Activated CD8-positive, alpha-beta memory T cell treated with anti-CD3 and anti-CD28 coated beads, Interleukin-2, amount 50 U/mL, for 1 hour (primary cell): ENCODE results near the gene ADAMTS12.

Source experiments
- DNase-seq: peaks from one replicate; pipeline ENCODE4 v3.0.0-alpha.2; 2020; ENCODE audit errors: extremely low read depth

Gene ADAMTS12

DNA sequence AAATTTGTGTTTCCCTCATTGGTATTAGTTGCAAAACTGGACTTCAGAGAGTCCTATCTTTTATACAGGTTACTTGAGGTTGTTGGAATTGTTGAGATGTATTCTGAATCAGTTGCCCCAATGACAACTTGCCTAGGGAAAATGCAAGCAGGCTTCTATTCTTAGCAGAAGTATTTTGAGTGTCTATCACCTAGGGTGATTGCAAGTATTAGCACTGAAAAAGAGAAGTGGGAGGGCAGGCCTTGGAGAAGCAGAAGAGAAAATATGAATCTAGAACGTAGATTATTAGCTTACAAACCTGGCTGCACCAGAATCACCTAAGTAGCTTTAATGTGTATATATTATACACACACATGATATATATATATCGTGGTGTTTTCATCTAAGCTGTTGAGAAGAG is 43.2 kb downstream of the ADAMTS12 start:
- no peak for DNase-seq

DNA sequence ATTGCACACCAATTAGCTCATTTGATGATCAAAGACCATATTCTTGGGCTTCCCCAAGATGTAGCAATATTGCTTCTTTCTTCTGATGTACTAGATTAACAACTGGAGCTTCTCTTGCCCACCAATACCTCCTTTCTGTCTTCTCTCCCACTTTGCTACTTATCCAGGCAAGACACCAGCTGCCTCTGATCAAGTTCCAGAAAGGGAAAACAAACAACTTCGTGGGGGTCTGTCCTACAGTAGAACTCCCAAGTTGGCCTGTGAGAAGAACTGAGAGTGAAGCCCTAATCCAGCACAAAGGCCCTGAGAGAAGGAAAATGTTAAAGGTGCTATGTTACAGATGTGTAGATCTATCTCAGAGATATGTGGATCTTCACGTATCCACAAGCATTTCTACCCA is 44.9 kb downstream of the ADAMTS12 start:
- no peak for DNase-seq

DNA sequence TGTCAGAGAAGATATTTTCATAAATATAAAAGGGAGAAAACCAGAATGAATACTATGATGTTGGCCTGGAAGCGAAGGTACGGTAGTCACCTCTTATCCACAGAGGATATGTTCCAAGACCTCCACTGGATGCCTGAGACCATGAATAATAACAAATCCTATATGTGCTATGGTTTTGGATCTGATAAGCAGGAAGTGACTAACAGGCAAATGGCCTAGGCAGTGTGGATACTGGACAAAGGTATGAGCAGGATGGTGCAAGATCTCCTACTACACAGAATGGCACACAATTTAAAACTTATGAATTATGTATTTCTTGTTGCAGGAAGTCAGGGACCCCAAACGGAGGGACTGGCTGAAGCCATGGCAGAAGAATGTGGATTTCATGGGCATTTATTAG is 48.2 kb downstream of the ADAMTS12 start:
- DNase-seq: no peak

DNA sequence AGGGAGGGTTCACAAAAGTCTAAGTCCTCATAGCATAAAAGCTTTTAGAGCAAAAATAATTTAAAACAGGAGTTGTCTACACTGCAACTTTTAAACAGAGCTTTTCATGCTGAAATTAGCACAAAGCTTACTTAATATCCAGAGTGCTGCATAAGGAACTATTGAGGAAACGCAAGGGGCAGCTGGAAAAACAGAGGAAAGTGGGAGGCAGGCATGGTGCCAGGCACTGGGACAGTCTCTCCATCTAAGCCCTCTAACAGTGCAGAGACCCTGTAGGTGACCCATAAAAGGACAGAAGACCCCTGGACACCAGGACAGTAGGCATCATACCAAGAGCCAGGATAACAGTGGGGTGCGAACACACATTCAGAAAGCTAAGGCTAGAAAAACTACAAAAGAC is 49.3 kb downstream of the ADAMTS12 start:
- DNase-seq: no peak

DNA sequence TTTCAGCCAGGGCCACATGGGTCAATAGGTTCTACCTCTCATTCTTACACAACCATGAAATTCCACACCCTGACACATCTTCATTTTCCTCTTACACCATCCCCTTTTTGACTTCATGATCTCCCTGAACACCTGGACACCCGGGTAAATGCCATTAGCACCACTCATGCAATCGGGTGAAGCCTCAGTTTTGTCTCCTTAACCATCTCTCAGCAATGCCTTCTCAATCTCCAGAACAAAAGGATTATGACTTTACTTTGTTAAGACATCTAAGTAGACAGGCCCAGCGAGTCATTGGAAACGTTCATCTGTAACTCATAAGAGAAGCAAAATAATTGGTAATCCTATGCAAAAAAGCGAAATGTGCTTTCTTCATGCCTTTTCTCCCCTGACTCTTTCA is 49.9 kb downstream of the ADAMTS12 start:
- no peak for DNase-seq

DNA sequence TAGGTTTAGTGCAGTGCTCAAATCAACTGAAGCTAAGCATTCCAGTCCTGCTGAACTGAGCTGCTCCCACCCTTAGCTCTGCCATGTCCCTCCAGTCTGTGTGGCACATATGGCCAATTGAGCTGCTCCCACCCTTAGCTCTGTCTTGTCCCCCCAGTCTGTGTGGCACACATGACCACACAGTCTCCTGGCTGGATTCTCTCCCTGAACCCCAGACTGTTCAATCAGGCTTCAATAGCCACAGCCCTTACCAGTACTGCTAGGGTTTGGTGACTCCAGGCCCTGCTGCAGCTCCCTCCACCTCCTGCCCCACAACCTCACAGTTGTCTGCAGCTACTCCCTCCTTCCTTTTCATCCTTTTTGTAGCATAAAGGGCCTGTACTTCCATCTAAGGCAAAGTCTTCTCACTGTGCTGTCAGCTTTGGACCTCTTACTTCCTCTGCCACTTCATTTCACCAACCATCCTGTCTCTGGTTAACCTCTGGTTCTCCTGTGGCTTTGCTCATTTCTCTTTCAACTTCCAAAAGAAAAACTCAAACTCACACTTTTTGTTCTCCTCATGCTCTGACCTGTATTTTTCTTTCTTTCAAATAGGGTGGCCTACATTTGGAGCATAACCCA is 50.8 kb downstream of the ADAMTS12 start:
- DNase-seq: no peak

DNA sequence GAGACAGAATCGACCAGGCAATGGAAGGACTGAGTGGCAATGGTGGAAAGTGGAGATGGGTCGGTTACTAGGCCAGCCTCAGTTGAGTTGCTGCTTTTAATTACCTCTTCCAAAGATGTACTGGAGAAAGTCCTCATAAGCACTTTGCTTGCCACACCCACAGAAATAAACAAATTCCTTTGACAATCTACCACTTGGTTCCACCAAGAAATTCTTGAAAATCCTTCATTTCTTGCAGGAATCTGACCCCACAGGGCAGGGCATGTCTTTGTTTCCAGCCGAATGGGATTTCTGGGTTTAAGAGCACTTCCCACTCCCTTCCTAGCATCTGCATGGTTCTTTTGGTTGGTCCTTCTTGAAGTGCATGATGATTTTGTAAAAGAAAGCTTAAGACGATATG is 54.5 kb downstream of the ADAMTS12 start:
- no peak for DNase-seq

DNA sequence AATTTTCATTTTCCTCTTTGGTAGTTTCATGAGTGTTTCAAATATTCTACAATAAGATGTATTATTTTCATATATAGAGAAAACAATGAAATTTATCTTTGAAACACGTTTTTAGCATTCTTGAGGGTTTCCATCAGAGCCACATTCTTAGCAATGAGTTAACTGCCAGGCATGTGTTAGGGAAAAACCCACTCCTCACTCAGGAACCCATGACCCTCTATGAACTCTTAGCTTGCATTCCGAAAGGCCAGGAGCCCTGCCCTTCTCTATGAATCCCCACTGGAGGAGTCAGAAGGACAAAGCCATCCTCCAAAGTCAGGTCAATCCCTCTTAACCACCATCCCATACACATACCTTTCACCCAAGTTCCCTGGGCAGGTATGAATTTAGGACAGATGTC is 57.5 kb downstream of the ADAMTS12 start:
- no peak for DNase-seq

DNA sequence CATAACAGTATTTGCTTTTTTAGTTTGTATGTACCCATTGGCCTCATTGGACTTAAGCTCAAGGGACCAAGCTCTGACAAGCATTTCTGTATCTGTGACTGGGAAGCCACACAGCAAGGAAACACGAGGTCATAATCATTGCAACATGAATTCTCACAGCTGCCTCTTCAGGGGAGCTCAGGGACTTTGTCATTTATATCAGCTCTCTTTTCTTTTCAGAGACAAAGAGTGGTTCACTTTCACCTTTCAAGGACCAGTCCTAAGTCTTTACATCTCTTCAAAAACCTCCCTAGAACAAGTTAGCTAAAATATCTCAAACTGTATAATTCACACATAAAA is 58.6 kb downstream of the ADAMTS12 start:
- DNase-seq: no peak

DNA sequence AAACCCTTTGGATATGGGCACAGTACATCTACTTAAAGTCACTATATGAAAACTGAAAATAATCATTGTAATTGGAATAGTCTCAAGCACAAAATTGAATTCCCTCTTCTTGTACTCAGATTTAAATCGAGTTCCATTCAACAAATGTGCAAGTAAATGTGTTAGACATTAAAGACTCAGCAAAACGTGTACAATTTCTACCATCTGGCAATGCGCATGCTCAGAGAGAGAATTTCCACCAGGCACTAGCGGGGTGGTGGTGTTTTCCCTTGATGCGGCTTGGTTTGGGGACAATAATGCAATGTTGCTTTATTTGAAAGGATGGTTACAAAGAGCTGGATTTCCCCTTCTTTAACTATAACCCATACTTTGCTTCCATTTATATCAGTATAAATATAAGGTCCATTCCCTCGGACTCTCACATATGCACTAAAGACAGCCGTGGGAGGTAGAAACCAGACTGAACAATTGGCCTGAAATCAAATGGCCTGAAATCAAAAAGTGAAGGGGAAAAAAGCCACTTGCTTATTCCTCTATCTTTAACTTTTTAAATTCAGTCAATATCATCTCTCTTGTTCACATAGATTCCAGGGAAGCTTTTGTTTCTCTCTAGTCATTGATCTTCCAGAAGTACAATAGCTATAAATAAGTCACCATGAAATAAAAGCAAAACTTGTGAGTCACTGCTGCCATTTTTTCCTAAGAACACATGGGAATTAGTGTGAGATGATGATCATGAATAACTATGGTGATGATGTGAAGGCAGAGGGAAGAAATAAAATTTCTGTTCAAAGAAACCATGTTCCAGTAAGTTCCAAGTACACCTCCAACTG is 59.2 kb downstream of the ADAMTS12 start:
- no peak for DNase-seq

DNA sequence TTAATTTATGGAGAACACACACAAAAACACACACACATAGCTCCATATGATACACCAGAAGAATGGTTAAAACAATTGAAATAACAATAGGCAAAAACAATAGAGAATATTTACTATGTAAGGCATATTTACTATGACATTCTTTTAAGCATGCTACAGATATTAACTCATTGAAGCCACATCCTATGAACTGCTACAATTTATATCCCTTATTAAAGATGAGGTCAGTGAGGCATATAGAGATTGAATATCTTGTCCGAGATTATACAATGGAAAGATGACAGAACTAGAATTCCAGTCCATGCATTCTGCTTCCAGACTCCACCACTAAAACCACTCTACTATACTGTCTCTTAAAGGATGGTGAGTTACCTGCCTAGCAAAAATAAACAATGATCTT is 60.7 kb downstream of the ADAMTS12 start:
- no peak for DNase-seq

DNA sequence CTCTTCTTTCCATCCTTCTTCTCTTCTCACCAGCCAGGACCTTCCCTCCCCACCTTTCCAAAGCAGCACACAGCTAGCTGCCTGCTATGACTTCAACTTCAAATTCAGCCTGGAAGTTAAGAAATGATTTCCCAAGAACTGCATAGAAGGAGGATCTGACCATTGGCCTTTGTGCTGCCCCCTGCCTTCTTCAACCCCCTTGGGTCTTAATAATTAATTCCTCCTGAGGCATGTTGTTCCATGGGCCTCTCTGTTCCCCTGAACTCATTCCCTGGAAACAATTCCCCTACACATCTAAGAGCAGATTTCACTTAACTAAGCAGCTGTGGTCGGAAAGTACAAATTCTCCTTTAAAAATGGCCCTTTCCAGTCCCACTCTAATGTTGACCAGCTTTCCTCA is 62.4 kb downstream of the ADAMTS12 start:
- no peak for DNase-seq

DNA sequence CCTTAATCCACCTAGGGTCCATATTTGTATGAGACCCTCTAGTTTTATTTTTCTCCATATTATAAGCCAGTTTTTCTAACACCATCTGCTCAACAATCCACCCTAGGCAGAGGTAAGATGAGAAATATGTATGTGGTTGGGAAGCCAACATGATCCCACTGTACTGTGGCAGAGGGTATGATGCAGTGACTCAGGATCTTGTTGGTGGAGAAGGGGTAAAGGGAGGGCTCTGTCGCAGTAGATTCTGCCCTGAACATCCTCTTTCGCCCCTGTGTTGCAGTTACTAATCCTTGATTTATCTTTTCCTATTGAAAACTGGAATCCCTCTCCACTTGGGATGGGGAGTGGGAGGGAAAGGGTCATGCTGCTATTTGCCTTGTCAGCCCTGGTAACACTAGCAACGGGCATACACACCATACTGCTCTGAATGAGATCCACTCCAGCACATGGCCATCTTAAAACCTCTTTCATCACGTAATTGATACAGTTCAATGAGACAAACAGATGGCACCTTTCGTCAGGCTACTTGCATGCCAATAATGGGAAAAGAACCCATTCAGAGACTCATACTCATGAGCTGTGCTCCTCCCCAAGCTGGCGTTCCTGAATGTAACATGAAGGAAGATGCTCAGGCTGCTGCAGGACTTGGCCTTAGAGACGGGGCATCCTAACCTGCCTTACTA is 63.0 kb downstream of the ADAMTS12 start:
- no peak for DNase-seq

DNA sequence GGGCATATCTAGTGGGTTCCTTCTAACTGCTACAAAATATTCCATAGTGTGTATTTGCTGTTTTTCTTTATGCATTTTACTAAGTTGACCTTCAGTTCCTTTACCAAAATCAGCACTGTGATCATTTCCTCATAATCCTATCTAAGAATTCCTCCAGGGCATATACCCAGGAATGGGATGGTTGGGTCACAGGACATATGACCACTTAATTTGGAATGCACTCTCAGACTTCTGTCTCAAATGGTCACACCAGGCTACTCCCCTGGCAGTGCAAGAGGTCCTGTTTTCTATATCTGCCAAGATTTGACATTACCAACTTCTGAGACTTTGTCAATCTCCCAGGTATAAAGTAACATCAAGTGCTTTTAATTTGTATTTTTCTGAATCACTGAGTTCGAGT is 63.9 kb downstream of the ADAMTS12 start:
- DNase-seq: no peak

DNA sequence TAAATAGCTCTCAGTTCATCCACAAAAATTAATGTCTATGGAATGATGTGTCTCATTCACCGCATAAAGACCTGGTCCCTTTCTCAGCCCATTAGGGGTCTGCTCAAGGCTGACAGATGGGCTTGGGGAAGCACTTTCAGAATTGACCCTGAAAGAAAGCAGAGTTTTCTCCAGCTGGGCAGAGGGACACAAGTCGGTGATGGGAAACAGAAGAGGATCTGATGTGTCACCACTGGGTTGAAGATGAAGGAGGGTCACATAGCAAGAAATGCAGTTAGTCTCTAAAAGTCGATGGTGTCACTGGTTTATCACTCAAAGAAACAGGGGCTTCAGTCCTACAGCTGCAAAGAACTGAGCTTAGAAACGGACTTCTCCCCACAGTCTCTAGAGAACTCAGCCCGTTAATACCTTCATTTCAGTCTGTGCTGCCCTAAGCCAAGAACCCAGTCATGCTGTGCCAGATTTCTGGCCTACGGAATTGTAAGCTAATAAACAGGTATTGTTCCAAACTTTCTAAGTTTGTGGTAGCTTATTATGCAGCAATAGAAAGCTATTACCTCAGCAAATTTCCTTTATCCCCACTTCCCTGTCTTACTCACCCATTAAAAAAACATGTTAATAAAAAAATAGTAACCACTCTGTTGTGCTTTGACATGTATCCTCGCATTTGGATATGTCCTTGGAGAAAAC is 64.6 kb downstream of the ADAMTS12 start:
- no peak for DNase-seq

DNA sequence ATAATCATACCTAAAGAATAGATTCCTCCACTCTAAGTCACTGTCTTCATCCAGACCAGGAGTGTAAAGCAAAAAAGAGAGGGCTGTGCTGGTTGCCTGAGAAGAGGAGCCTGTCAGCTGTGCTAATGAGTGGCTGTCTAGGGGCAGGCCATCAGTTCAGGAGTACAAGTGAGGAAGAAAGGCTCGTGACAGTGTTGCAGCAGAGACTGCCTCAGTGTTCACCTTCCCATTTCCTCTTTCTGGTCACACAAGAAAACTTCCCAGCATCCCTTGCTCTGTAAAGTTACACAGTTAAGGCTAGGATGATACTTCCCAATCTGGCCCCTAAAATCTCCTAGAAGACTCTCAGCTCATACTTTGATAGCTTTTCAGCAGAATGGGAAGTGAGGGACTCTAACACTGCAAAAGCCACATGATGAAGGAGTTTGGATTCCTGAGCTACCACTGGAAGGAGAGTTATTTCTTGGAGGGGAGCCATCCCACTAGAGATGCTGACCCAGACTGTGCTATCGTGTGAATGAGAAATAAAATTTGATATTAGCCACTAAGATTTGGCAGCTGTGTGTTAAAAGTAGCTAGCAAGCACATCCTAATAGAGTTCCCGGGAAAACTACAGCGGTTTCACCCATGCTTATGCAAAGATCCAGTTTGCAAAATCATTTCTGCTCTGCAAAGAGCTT is 67.1 kb downstream of the ADAMTS12 start:
- DNase-seq: no peak

DNA sequence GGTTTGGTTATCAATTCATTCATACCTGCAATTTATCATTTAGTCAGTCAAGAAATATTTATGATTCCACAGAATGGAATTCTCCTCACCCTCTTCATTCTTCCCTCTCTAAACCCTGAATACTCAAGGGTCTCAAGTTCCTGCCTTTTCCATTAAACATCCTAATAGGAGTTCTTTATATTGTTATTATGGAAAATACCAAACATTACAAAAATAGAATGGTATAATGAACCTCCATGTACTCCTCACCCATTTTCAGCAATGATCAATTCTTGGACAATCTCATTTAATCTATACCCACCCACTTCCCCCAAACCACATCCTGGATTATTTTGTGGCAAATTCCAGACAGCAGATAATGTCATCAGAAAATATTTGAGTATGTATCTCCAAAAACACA is 74.5 kb downstream of the ADAMTS12 start:
- no peak for DNase-seq

DNA sequence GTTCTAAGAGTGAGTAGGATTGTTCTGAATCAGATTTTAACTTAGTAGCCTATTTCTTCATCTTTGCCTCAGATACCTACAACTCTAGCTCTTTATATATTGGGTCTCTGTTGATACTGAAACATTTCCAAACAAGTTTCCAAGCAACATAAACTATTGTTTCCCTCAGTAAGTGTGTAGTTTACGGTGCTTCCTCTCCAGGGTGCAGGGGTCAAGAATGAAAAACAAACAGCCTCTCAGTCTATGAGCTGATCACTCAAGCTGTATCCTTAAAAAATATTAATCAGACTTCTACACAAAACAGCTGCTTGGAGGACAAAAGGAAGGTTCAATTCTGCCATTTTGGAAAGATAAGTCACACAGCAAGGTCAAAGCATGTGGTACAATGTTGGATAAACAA is 75.0 kb downstream of the ADAMTS12 start:
- DNase-seq: no peak

DNA sequence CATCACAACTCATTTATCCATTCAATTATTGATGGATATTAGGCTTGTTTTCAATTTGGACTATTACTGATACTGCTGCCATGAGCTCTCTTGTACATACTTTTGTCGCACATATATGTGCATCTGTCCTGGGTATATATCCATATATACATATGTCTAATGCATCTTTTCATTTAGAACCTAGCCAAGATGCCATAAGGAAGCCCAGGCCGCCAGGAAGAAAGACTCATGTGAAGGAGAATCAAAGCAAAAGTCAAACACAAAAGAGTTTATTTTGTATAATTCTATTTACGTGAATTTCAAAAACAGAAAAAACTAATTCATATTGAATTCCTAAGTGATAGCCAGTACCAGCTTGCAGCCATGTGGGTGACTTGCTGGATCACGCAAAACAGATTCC is 79.0 kb downstream of the ADAMTS12 start:
- no peak for DNase-seq

DNA sequence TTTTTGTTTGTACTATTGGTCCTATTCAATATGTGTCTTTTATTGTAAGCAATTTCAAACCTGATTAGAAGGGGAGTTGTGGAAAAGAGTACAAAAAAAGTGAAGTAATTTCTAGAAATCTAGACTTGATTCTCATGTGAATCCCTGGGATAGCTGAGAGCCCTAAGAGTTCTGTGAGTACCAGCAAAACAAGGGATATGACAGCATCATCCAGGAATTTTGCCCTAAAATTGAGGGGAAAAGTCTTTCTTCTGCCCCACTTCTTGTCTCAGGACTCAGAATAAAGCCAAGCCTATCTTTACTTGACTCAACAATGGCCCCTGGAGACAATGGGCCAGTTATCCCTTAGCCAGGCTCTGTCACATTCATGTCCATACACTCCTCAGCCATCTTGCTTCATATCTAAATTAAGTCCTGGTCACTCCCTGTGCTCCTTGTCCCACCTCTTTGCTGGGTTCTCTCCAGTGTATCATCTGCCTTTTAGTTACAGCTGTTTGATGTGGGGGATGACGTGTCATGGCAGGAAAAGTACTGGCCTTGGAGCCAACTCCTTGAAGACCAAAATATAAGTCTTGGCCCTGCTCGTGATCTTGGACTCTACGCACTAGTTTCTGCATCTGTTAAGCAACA is 81.2 kb downstream of the ADAMTS12 start:
- no peak for DNase-seq

DNA sequence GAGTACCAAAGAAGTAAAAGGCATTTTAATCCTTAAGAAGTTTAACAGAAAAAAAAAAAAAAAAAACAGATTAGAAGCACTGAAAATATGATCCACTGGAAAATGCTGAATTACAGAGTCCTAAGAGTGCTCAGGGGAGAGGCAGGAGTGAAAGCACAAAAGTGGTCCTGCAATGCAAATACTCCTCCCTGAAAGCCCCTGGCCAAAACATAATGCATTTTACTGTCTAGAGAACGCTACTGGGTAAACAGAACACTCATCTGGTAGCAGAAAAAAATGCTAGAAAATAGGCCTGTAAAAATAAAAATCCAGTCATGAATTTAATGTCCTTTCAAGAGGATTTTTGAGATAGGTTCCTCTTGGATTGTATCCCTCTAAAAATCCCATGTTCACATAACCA is 81.9 kb downstream of the ADAMTS12 start:
- no peak for DNase-seq

DNA sequence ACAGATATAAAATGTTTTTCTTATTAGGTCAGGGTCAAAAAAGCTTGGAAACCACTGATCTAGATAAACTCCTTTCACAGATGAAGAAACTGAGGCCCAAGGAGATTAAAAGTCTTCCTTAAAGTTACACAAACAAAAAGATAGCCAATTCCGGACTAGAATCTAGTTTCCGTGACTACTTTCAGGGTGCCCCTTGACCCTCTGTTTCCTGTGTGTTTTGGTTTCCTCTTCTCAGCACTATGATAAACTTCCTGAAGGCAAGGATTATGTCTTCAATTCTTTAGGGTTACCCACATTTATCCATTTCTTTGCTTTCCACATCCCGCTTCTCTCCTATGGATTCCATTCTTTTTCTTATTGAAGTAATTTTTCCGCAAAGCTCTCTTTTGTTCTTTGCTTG is 83.1 kb downstream of the ADAMTS12 start:
- DNase-seq: no peak
